ENCODE results near the gene CABLES2.

DNA sequence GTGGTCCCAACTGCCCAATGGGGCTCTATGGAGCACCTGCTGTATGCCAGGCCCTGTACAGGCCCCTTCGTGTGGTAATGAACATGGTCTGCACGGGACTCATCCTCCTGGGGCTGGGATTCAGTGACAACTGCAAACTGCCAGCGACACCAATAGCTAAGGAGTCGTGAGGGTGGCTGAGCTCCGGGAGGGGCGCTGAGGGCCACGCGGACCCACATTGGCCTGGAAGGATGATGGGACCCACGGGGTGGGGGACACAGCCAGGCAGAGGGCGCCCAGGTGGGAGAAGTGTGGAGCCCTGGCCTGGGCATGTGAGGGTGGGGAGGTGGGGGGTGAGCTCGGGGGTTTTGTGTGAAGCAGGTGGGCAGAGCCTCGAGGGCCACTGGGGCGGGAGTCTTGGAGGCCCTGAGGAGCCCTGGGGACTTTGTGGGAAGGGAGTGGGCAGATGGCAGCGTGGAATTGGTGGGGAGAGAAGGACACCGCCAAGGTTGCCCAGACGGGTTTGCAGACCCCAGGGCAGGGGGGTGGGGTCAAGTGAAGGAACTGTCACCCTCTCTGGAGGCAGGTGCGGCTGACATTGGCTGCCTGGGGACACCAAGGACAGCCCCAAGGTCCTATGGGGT is 46.2 kb upstream of the CABLES2 start:
- no peak for TF ChIP-seq POLR2A (IDR thresholded peaks at IDR 0.05)
- TF ChIP-seq, protein P1, sequence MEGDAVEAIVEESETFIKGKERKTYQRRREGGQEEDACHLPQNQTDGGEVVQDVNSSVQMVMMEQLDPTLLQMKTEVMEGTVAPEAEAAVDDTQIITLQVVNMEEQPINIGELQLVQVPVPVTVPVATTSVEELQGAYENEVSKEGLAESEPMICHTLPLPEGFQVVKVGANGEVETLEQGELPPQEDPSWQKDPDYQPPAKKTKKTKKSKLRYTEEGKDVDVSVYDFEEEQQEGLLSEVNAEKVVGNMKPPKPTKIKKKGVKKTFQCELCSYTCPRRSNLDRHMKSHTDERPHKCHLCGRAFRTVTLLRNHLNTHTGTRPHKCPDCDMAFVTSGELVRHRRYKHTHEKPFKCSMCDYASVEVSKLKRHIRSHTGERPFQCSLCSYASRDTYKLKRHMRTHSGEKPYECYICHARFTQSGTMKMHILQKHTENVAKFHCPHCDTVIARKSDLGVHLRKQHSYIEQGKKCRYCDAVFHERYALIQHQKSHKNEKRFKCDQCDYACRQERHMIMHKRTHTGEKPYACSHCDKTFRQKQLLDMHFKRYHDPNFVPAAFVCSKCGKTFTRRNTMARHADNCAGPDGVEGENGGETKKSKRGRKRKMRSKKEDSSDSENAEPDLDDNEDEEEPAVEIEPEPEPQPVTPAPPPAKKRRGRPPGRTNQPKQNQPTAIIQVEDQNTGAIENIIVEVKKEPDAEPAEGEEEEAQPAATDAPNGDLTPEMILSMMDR (IDR thresholded peaks at IDR 0.05), result no peak

All from uterus (tissue), 2 donors.